Peyer's patch (tissue), 4 donors: Measurements from ENCODE around the gene PITPNM1. TPM values are rescaled to one million over a fixed set of nuclear protein-coding genes. Genes with fewer than 3 reads are reported as not detected.

Experiments
- DNase-seq, 3 donors: peaks; one replicate each; pipeline ENCODE4 v3.0.0-alpha.2; 2017 to 2019
- H3K27ac ChIP-seq, 4 donors: fragments of 200-600 bp; sonication (generic); one replicate each; pipeline ENCODE4 v1.5.1; 2016 to 2019
- H3K27me3 ChIP-seq, 2 donors: fragments of 200-600 bp; sonication (generic); one replicate each; pipeline ENCODE4 v1.5.1; 2019
- H3K36me3 ChIP-seq, 3 donors: fragments of 200-600 bp; sonication (generic); one replicate each; pipeline ENCODE4 v1.5.1; 2016 to 2019
- H3K4me1 ChIP-seq, 4 donors: fragments of 200-600 bp; sonication (generic); one replicate each; pipeline ENCODE4 v1.5.1; 2016 to 2019
- H3K4me3 ChIP-seq, 4 donors: fragments of 200-600 bp; sonication (generic); 1 replicate in 3 of 4; 2 replicates in 1 of 4; pipeline ENCODE4 v1.5.1; 2016 to 2019; ENCODE audit warnings: mild to moderate bottlenecking in 1 of 4
- H3K9me3 ChIP-seq, 4 donors: fragments of 200-600 bp; sonication (generic); one replicate each; pipeline ENCODE4 v1.5.1; 2016 to 2019; ENCODE audit warnings: mild to moderate bottlenecking in 1 of 4
- CTCF ChIP-seq, 6 experiments: fragments of 450-650 bp in 4 of 6; fragments of 200-600 bp in 2 of 6; sonication (generic) in 1 of 6; IDR thresholded peaks; one replicate each; pipeline ENCODE4 v1.5.1; 2017 to 2019; ENCODE audit warnings: antibody characterized with exemption in 6 of 6, mild to moderate bottlenecking in 3 of 6, moderate library complexity in 1 of 6
- POLR2A ChIP-seq, 2 donors: fragments of 450-650 bp; IDR thresholded peaks; one replicate each; pipeline ENCODE4 v1.5.1; 2017; ENCODE audit warnings: antibody characterized with exemption in 2 of 2, mild to moderate bottlenecking in 2 of 2, moderate library complexity in 2 of 2
- total RNA-seq, 4 donors: library from RNA; depleted of rRNA; stranded (reverse); fragments of >200 nt; gene quantifications; one replicate each; pipeline ENCODE4 v1.1.0, GENCODE V29; 2016

The PITPNM1 gene
- total RNA-seq, 4 donors from 2014 or later = 94.4 to 126 (median 109) TPM

- TF ChIP-seq POLR2A (IDR thresholded peaks at IDR 0.05) (no peak), CTCF (IDR thresholded peaks at IDR 0.05) (no peak)
- H3K4me3 ChIP-seq = no peak within 1 kb of the TSS
Measured at GRCh38 chr11:67522844-67523555, 17.8 kb upstream of the PITPNM1 start, which contains the start of gene CABP2. TSS of gene CABP2 (minus strand) at chr11:67523446. CDS start at chr11:67523326, 120 bp downstream.

GRCh38 chr11:67522338-67522737 lies 17.2 kb upstream of the PITPNM1 start:
- no peak overlapping the region for H3K4me3 ChIP-seq
- TF ChIP-seq POLR2A (IDR thresholded peaks at IDR 0.05) (no peak), CTCF (IDR thresholded peaks at IDR 0.05) (no peak)
- no peaks in the 10 kb centered on the region for H3K27me3 ChIP-seq
- peaks cover 0 to 7% (median 0%) of the 10 kb centered on the region in 4 donors for H3K4me1 ChIP-seq
- H3K9me3 ChIP-seq = no peaks in the 10 kb centered on the region
- H3K36me3 ChIP-seq = no peaks in the 10 kb centered on the region
- H3K27ac ChIP-seq = no peak overlapping the region
- no peak for DNase-seq

More at GRCh38 chr11:67522844-67523555, 17.8 kb upstream of the PITPNM1 start, which contains the start of gene CABP2:
- no peaks in the 10 kb centered on the region for H3K36me3 ChIP-seq
- H3K27ac ChIP-seq = no peak within 1 kb of the TSS
- H3K9me3 ChIP-seq = no peaks in the 10 kb centered on the region
- H3K27me3 ChIP-seq = no peaks in the 10 kb centered on the region
- H3K4me1 ChIP-seq = peaks cover 0 to 7% (median 0%) of the 10 kb centered on the region in 4 donors
- no peak for DNase-seq

GRCh38 chr11:67521924-67522323 lies 16.8 kb upstream of the PITPNM1 start:
- Histone ChIP-seq H3K36me3 (no peaks in the 10 kb centered on the region), H3K4me3 (no peak overlapping the region)
- no peak for TF ChIP-seq POLR2A (IDR thresholded peaks at IDR 0.05)
- no peak for TF ChIP-seq CTCF (IDR thresholded peaks at IDR 0.05)

GRCh38 chr11:67520856-67521824 lies 16.0 kb upstream of the PITPNM1 start:
- Histone ChIP-seq H3K27me3 (no peaks in the 10 kb centered on the region), H3K36me3 (no peaks in the 10 kb centered on the region), H3K4me1 (peaks cover 0 to 7% (median 0%) of the 10 kb centered on the region in 4 donors), H3K27ac (no peak overlapping the region), H3K9me3 (no peaks in the 10 kb centered on the region), H3K4me3 (no peak overlapping the region)
- TF ChIP-seq CTCF (IDR thresholded peaks at IDR 0.05) (no peak), POLR2A (IDR thresholded peaks at IDR 0.05) (no peak)
- DNase-seq = no peak

More at GRCh38 chr11:67521924-67522323, 16.8 kb upstream of the PITPNM1 start:
- no peaks in the 10 kb centered on the region for H3K9me3 ChIP-seq
- peaks cover 0 to 7% (median 0%) of the 10 kb centered on the region in 4 donors for H3K4me1 ChIP-seq
- H3K27me3 ChIP-seq = no peaks in the 10 kb centered on the region
- DNase-seq = no peak
- H3K27ac ChIP-seq = no peak overlapping the region

GRCh38 chr11:67519726-67520125 lies 14.6 kb upstream of the PITPNM1 start:
- peaks cover 0 to 7% (median 0%) of the 10 kb centered on the region in 4 donors for H3K4me1 ChIP-seq
- H3K4me3 ChIP-seq = no peak overlapping the region
- H3K27ac ChIP-seq = no peak overlapping the region
- no peaks in the 10 kb centered on the region for H3K27me3 ChIP-seq
- H3K9me3 ChIP-seq = no peaks in the 10 kb centered on the region
- no peaks in the 10 kb centered on the region for H3K36me3 ChIP-seq
- TF ChIP-seq POLR2A (IDR thresholded peaks at IDR 0.05) = no peak
- TF ChIP-seq CTCF (IDR thresholded peaks at IDR 0.05) = no peak
- DNase-seq = no peak
